ENCODE measurements around the gene TCEAL9. TPM values are rescaled to one million over a fixed set of nuclear protein-coding genes. Genes with fewer than 3 reads are reported as not detected.

The TCEAL9 gene
- total and polyA plus RNA-seq, 2 experiments from 2014 or later = 212 to 257 TPM

GRCh38 chrX:103398421-103398864 is 42.1 kb downstream of the TCEAL9 start:
- WGBS (ENCODE audit: low lambda C conversion rate, missing lambda C conversion rate) = 17% methylated on average over 1 of the region's 1 CpG
- H3K27ac ChIP-seq = no peak overlapping the region
- no peaks in the 10 kb centered on the region for H3K36me3 ChIP-seq (replicated peaks; ENCODE audit: insufficient read depth, low read depth)

GRCh38 chrX:103399744-103400143 is 43.4 kb downstream of the TCEAL9 start:
- H3K9me3 ChIP-seq (ENCODE audit: low read depth) = no peaks in the 10 kb centered on the region
- H3K4me2 ChIP-seq = no peak overlapping the region
- no peak for DNase-seq (ENCODE audit: low spot score)

More at GRCh38 chrX:103398421-103398864, 42.1 kb downstream of the TCEAL9 start:
- peak; percentile 24 for DNase-seq (ENCODE audit: low spot score)
- no peaks in the 10 kb centered on the region for H3K9me2 ChIP-seq (replicated peaks; ENCODE audit: insufficient read depth)
- no peaks in the 10 kb centered on the region for H3K4me1 ChIP-seq (ENCODE audit: insufficient read depth)
- no peaks in the 10 kb centered on the region for H3K79me2 ChIP-seq
- no peaks in the 10 kb centered on the region for H3K27me3 ChIP-seq
- no peak overlapping the region for H3K4me3 ChIP-seq
- H4K20me1 ChIP-seq (ENCODE audit: insufficient read depth, poor library complexity, severe bottlenecking) = no peaks in the 10 kb centered on the region
- TF ChIP-seq EZH2 (IDR thresholded peaks at IDR 0.05; ENCODE audit: borderline replicate concordance) (no peak), CTCF (IDR thresholded peaks at IDR 0.05; ENCODE audit: poor library complexity) (no peak)
- H2AFZ ChIP-seq = no peak overlapping the region
- H3K9me3 ChIP-seq (ENCODE audit: low read depth) = no peaks in the 10 kb centered on the region
- no peak overlapping the region for H3K4me2 ChIP-seq

GRCh38 chrX:103400931-103401330 is 44.6 kb downstream of the TCEAL9 start:
- 38% methylated on average over 1 of the region's 1 CpG for WGBS (ENCODE audit: low lambda C conversion rate, missing lambda C conversion rate)
- no peak overlapping the region for H3K27ac ChIP-seq

More at GRCh38 chrX:103399744-103400143, 43.4 kb downstream of the TCEAL9 start:
- no peaks in the 10 kb centered on the region for H4K20me1 ChIP-seq (ENCODE audit: insufficient read depth, poor library complexity, severe bottlenecking)
- TF ChIP-seq EZH2phosphoT487 (IDR thresholded peaks at IDR 0.05; ENCODE audit: low read depth, severe bottlenecking, unreplicated experiment) (no peak), CTCF (IDR thresholded peaks at IDR 0.05; ENCODE audit: poor library complexity) (no peak), EZH2 (IDR thresholded peaks at IDR 0.05; ENCODE audit: borderline replicate concordance) (no peak)
- H3K27ac ChIP-seq = no peak overlapping the region
- H3K79me2 ChIP-seq = no peaks in the 10 kb centered on the region
- 37% methylated on average over 1 of the region's 1 CpG for whole genome bisulfite sequencing (ENCODE audit: low lambda C conversion rate, missing lambda C conversion rate)
- no peaks in the 10 kb centered on the region for H3K9me2 ChIP-seq (replicated peaks; ENCODE audit: insufficient read depth)
- H3K4me3 ChIP-seq = no peak overlapping the region
- no peaks in the 10 kb centered on the region for H3K27me3 ChIP-seq
- no peaks in the 10 kb centered on the region for H3K36me3 ChIP-seq (replicated peaks; ENCODE audit: insufficient read depth, low read depth)
- H3K4me1 ChIP-seq (ENCODE audit: insufficient read depth) = no peaks in the 10 kb centered on the region
- no peak overlapping the region for H2AFZ ChIP-seq

More at GRCh38 chrX:103400931-103401330, 44.6 kb downstream of the TCEAL9 start:
- TF ChIP-seq EZH2phosphoT487 (IDR thresholded peaks at IDR 0.05; ENCODE audit: low read depth, severe bottlenecking, unreplicated experiment) (no peak), CTCF (IDR thresholded peaks at IDR 0.05; ENCODE audit: poor library complexity) (no peak), EZH2 (IDR thresholded peaks at IDR 0.05; ENCODE audit: borderline replicate concordance) (no peak)
- Histone ChIP-seq H3K79me2 (no peaks in the 10 kb centered on the region), H2AFZ (no peak overlapping the region), H3K9me2 (replicated peaks; ENCODE audit: insufficient read depth) (no peaks in the 10 kb centered on the region), H4K20me1 (ENCODE audit: insufficient read depth, poor library complexity, severe bottlenecking) (no peaks in the 10 kb centered on the region), H3K27me3 (no peaks in the 10 kb centered on the region), H3K4me1 (ENCODE audit: insufficient read depth) (no peaks in the 10 kb centered on the region), H3K4me3 (no peak overlapping the region), H3K9me3 (ENCODE audit: low read depth) (no peaks in the 10 kb centered on the region), H3K36me3 (replicated peaks; ENCODE audit: insufficient read depth, low read depth) (no peaks in the 10 kb centered on the region), H3K4me2 (no peak overlapping the region)
- DNase-seq (ENCODE audit: low spot score) = no peak
